GM23338 (cell line): Measurements from ENCODE around the gene ALPP. TPM values are rescaled to one million over a fixed set of nuclear protein-coding genes. Genes with fewer than 3 reads are reported as not detected.

Source experiments
- ATAC-seq: fragments of 200-7000 bp; cut with Tn5 transposase; 3 replicates; pipeline ENCODE4 v1.9.1; 2020
- DNase-seq: peaks from one replicate; pipeline ENCODE4 v3.0.0-alpha.2; 2015; ENCODE audit warnings: low spot score
- H2AFZ ChIP-seq: fragments of 200-600 bp; sonication (generic); 2 replicates; pipeline ENCODE4 v1.8.0; 2016; ENCODE audit warnings: antibody characterized with exemption, mild to moderate bottlenecking, moderate library complexity
- H3F3A ChIP-seq: fragments of 200-600 bp; sonication (generic); replicated peaks from 2 replicates; pipeline ENCODE4 v1.8.0; 2017; ENCODE audit warnings: antibody characterized with exemption, mixed run types, low read depth
- H3K27ac ChIP-seq: fragments of 200-600 bp; sonication (generic); 2 replicates; pipeline ENCODE4 v1.6.1; 2016; ENCODE audit warnings: low read depth
- H3K27me3 ChIP-seq: fragments of 200-600 bp; sonication (generic); 2 replicates; pipeline ENCODE4 v1.8.0; 2016; ENCODE audit warnings: mild to moderate bottlenecking, mixed run types, moderate library complexity; ENCODE audit not compliant: insufficient read depth
- H3K36me3 ChIP-seq: fragments of 200-600 bp; sonication (generic); 2 replicates; pipeline ENCODE4 v1.8.0; 2016; ENCODE audit warnings: mild to moderate bottlenecking; ENCODE audit not compliant: insufficient read depth
- H3K4me1 ChIP-seq: fragments of 200-600 bp; sonication (generic); 2 replicates; pipeline ENCODE4 v1.8.0; 2016; ENCODE audit warnings: mild to moderate bottlenecking, moderate library complexity; ENCODE audit not compliant: insufficient read depth
- H3K4me2 ChIP-seq: fragments of 200-600 bp; sonication (generic); 2 replicates; pipeline ENCODE4 v1.7.1; 2017; ENCODE audit warnings: mixed run types
- H3K4me3 ChIP-seq: fragments of 200-600 bp; sonication (generic); 2 replicates; pipeline ENCODE4 v1.6.1; 2016; ENCODE audit warnings: mixed run types
- H3K79me2 ChIP-seq: fragments of 200-600 bp; sonication (generic); replicated peaks from 2 replicates; pipeline ENCODE4 v1.8.0; 2017; ENCODE audit warnings: mild to moderate bottlenecking; ENCODE audit not compliant: insufficient read depth
- H3K9me2 ChIP-seq: fragments of 200-600 bp; sonication (generic); 2 replicates; pipeline ENCODE4 v1.8.0; 2017; ENCODE audit not compliant: insufficient read depth
- H4K20me1 ChIP-seq: fragments of 200-600 bp; sonication (generic); replicated peaks from 2 replicates; pipeline ENCODE4 v1.8.0; 2017; ENCODE audit warnings: mild to moderate bottlenecking; ENCODE audit not compliant: insufficient read depth
- H3K27ac Mint-ChIP-seq: 2 replicates; pipeline ENCODE4 v1.8.0; 2020; ENCODE audit warnings: inconsistent platforms, mild to moderate bottlenecking, moderate library complexity, mixed read lengths
- H3K27me3 Mint-ChIP-seq: 3 replicates; pipeline ENCODE4 v1.8.0; 2022; ENCODE audit warnings: low read depth, mild to moderate bottlenecking, moderate library complexity, mixed read lengths, inconsistent platforms; ENCODE audit not compliant: insufficient read depth, poor library complexity
- H3K36me3 Mint-ChIP-seq: 3 replicates; pipeline ENCODE4 v1.8.0; 2021; ENCODE audit warnings: low read depth, mild to moderate bottlenecking, inconsistent platforms, moderate library complexity, mixed read lengths
- H3K4me1 Mint-ChIP-seq: 3 replicates; pipeline ENCODE4 v1.8.0; 2020; ENCODE audit warnings: mild to moderate bottlenecking, inconsistent platforms, mixed read lengths
- H3K4me3 Mint-ChIP-seq: 3 replicates; pipeline ENCODE4 v1.8.0; 2021; ENCODE audit warnings: moderate library complexity, mild to moderate bottlenecking, inconsistent platforms, mixed read lengths
- H3K9me3 Mint-ChIP-seq: 3 replicates; pipeline ENCODE4 v1.8.0; 2020; ENCODE audit warnings: moderate library complexity, mild to moderate bottlenecking, inconsistent platforms, mixed read lengths
- CREB1 ChIP-seq: fragments of 250-450 bp; sonication (Bioruptor Pico); IDR thresholded peaks from 2 replicates; pipeline ENCODE4 v1.5.0; 2020; ENCODE audit warnings: low read depth, mild to moderate bottlenecking, moderate library complexity
- JUNB ChIP-seq: IDR thresholded peaks from one replicate; pipeline ENCODE4 v1.6.1; 2016; ENCODE audit warnings: antibody characterized with exemption; ENCODE audit not compliant: unreplicated experiment
- POLR2AphosphoS5 ChIP-seq: IDR thresholded peaks from 2 replicates; pipeline ENCODE4 v1.6.1; 2016; ENCODE audit warnings: antibody characterized with exemption, low read depth
- REST ChIP-seq: IDR thresholded peaks from one replicate; pipeline ENCODE4 v1.6.1; 2018; ENCODE audit warnings: antibody characterized with exemption; ENCODE audit not compliant: unreplicated experiment
- STAT1 ChIP-seq: IDR thresholded peaks from one replicate; pipeline ENCODE4 v1.6.1; 2016; ENCODE audit warnings: antibody characterized with exemption; ENCODE audit not compliant: unreplicated experiment
- ZNF331 ChIP-seq: fragments of 250-450 bp; sonication (Bioruptor Pico); IDR thresholded peaks from 2 replicates; pipeline ENCODE4 v1.5.0; 2020; ENCODE audit warnings: low read depth, mild to moderate bottlenecking, moderate library complexity
- polyA plus RNA-seq: library from polyadenylated mRNA; unstranded; fragments of >200 nt; fragmentation: Nextera tagmentation; extraction: Ambion mirVana; gene quantifications from 2 replicates; pipeline ENCODE4 v1.2.1, GENCODE V29; 2016
- total RNA-seq: library from RNA; depleted of rRNA; stranded (reverse); fragments of >200 nt; shearing (Covaris generic); gene quantifications from 2 replicates; pipeline ENCODE4 v1.2.3, GENCODE V29; 2014

Gene ALPP
- total and polyA plus RNA-seq, 2 experiments from 2014 or later: 0.28 TPM; not detected in 1

GRCh38 chr2:232372231-232373208 lies 6.0 kb upstream of the ALPP start:
- H3K4me3 ChIP-seq: no peak overlapping the region
- Mint-ChIP-seq H3K4me3 (no peak overlapping the region), H3K27ac (no peak overlapping the region), H3K36me3 (no peaks in the 10 kb centered on the region), H3K9me3 (no peaks in the 10 kb centered on the region), H3K27me3 (peaks cover 2% of the 10 kb centered on the region), H3K4me1 (peaks cover 31% of the 10 kb centered on the region)
- H3K27ac ChIP-seq: no peak overlapping the region
- ATAC-seq: no peak
- no peak overlapping the region for H2AFZ ChIP-seq
- H3K4me2 ChIP-seq: no peak overlapping the region
- H4K20me1 ChIP-seq: no peaks in the 10 kb centered on the region
- H3K36me3 ChIP-seq: no peaks in the 10 kb centered on the region
- TF ChIP-seq JUNB: no peak
- TF ChIP-seq STAT1: no peak
- no peak for TF ChIP-seq CREB1
- TF ChIP-seq ZNF331: no peak
- no peak for TF ChIP-seq POLR2AphosphoS5
- no peak for TF ChIP-seq REST
- peaks cover 7% of the 10 kb centered on the region; the same call in 1 of the 2 replicates for H3K4me1 ChIP-seq
- H3K79me2 ChIP-seq: no peaks in the 10 kb centered on the region
- no peaks in the 10 kb centered on the region for H3K27me3 ChIP-seq
- no peaks in the 10 kb centered on the region for H3K9me2 ChIP-seq
- no peak for DNase-seq
- H3F3A ChIP-seq: 0 out of 2 replicates have a peak, but pooled peaks cover 4% of the 10 kb centered on the region

DNA sequence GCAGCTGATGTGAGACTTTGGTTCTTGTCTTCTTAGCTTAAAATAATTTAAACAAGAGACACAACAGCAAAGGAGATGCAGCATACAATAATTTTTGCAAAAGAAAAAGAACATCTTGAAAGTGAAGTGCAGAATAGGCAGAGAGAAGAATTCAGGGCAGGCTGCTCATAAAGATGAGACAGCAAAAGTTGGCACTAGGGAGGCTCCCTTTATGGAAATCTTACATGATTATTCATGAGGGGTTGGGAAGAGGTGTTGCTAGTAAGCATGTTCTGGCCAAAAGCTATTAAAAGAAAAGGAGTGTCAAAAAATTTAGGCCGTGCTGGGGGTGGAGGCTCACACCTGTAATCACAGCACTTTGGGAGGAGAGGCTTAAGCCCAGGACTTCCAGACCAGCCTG lies 4.2 kb upstream of the ALPP start:
- Histone ChIP-seq H3K4me3 (no peak overlapping the region), H3K4me1 (peaks cover 7% of the 10 kb centered on the region; the same call in 1 of the 2 replicates), H3K27ac (no peak overlapping the region), H3F3A (0 out of 2 replicates have a peak, but pooled peaks cover 4% of the 10 kb centered on the region), H3K79me2 (no peaks in the 10 kb centered on the region), H3K27me3 (no peaks in the 10 kb centered on the region), H3K36me3 (no peaks in the 10 kb centered on the region), H3K4me2 (0 out of 2 replicates have a peak overlapping the region, but pooled peaks have one; percentile 11), H2AFZ (no peak overlapping the region), H4K20me1 (no peaks in the 10 kb centered on the region), H3K9me2 (no peaks in the 10 kb centered on the region)
- TF ChIP-seq ZNF331: no peak
- H3K4me1 Mint-ChIP-seq: peaks cover 20% of the 10 kb centered on the region
- ATAC-seq (no peak), DNase-seq (no peak)
- H3K27me3 Mint-ChIP-seq: peaks cover 6% of the 10 kb centered on the region
- no peaks in the 10 kb centered on the region for H3K36me3 Mint-ChIP-seq
- H3K4me3 Mint-ChIP-seq: no peak overlapping the region
- H3K27ac Mint-ChIP-seq: no peak overlapping the region
- no peaks in the 10 kb centered on the region for H3K9me3 Mint-ChIP-seq
